HG02623 (cell line): ENCODE data around the gene DYRK1B.
"Not testable (repeated sequence)": the region's sequence is repeated elsewhere in the genome, so short reads cannot be mapped to it uniquely, and the experiment has no call there.

Experiments
- ATAC-seq: cut with Tn5 transposase; IDR thresholded peaks from one replicate; pipeline ENCODE4 v1.9.1; 2021; ENCODE audit warnings: moderate library complexity; ENCODE audit not compliant: unreplicated experiment

The DYRK1B gene

GRCh38 chr19:39814111-39814510 lies 19.9 kb downstream of the DYRK1B start:
- ATAC-seq = not testable (repeated sequence)

- ATAC-seq = no peak
Observed at GRCh38 chr19:39813264-39813993, 20.5 kb downstream of the DYRK1B start.

DNA sequence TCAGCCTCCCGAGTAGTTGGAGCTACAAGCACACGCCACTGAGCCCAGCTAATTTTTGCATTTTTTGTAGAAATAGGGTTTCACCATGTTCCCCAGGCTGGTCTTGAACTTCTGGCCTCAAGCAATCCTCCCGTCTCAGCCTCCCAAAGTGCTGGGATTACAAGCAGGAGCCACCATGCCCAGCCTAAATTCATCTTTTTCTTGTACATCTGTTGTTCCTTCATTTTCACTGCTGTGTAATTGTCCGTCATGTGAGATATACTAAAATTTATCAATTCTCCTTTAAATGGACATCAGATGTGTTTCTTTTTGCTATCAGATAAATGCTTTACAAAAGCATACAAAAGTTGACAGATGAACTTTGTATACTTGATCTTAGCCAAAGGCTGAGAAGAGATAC lies 22.9 kb downstream of the DYRK1B start:
- ATAC-seq = no peak

DNA sequence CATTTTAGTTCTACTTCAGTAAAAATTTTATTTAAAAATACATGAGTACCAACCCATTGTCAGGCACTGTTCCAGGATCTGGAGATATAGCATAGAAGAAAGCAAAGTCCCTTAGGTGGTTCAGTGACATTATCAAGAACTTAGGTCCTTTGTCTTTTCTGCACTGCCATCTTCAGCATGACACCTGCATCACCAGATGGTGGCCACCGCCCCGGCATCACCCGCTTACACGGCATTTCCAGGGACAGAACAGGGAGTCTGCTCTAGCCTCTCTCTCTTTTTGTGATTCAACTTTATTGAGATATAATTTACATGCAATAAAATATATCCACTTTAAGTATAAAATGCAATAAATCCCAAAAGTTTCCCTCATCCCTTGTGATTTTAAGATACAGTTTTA lies 23.5 kb downstream of the DYRK1B start:
- ATAC-seq = no peak

- no peak for ATAC-seq
Observed at GRCh38 chr19:39809368-39809767, 24.6 kb downstream of the DYRK1B start.

GRCh38 chr19:39808688-39809087 lies 25.3 kb downstream of the DYRK1B start:
- ATAC-seq = not testable (repeated sequence)

DNA sequence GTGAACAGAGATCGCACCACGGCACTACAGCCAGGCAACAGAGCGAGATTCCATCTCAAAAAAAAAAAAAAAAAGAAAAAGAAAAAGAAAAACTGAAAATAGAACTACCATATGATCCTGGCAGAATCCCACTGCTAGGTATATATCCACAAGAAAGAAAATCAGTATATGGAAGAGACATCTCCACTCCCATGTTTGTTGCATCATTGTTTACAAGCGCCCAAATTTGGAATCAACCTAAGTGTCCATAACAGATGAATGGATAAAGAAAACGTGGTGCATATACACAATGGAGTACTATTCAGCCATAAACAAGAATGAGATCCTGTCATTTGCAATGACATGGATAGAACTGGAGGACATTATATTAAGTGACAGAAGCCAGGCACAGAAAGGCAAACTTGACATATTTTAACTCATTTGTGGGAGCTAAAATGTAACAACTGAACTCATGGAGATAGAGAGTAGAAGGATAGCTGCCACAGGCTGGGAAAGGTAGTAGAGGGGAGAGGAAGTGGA lies 26.1 kb downstream of the DYRK1B start:
- ATAC-seq = no peak

DNA sequence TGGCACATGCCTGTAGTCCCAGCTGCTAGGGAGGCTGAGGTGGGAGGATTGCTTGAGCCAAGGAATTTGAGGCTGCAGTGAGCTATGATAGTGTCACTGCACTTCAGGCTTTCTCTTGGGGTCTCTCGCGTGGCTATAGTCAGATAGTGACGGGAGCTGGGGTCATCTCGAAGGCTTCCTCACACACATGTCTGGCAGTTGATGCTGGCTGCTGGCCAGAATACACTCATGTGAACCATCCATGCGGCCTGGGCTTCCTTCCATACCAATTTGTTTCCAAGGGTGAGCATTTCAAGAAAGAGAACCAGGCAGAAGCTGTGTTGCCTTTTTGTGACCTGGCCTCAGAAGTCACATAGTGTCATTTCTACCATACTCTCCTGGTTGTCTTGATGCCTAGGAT lies 28.9 kb downstream of the DYRK1B start:
- ATAC-seq = no peak

DNA sequence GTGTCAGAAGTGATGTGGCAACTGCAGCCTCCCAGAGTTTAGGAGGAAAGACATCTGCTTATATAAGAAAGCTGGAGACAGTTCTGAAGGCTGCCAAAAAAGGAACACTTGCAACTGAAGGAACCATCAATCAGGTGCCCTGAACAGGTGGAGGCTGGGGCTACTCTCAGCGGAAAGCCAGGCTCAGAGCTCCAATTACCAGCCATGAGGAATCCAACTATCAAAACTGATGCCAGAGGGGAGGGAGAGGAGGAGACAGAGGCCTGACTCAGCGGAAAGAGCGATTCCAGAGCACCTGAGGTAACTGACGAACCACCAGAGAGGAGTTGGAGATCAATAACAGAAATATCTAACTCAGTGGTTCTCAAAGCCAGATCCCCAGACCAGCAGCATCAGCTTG lies 31.0 kb downstream of the DYRK1B start:
- no peak for ATAC-seq

DNA sequence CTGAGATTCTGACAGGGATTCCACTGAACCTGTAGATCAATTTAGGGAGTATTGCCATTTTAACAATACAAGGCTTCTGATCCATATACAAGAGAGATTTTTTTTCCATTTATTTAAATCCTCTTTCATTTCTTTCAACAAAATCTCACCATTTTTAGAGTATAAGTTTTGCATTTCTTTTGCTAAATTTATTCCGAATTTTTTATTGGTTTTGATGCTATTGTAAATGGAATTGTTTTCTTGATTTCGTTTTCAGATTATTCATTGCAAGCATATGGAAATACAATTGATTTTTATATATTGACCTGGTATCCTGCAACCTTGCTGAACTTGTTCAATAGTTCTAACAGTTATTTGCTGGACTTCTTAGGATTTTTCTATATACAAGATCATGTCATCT lies 36.9 kb downstream of the DYRK1B start:
- ATAC-seq = no peak

- no peak for ATAC-seq
Observed at GRCh38 chr19:39796000-39796498, 37.9 kb downstream of the DYRK1B start.

DNA sequence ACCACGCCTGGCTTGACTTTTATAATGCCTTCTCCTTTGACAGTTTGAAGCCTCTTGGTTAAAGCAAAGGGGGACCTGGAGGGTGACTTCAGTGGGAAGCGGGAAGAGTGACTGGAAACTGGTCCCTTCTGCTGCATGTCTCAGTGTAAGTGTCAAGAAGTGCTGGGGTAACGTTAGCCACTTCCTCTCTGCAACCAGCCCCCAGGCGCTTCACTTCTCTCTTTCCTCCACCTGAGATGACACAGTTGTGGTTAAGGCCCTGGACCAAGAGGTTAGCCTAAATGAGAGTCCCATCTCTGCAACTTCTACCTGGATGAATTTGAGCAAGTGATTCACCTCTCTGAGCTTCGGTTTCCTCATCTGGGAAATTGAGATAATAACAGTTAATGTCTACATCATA lies 39.0 kb downstream of the DYRK1B start:
- no peak for ATAC-seq

- peak; percentile 57 for ATAC-seq
Observed at GRCh38 chr19:39792999-39793546, 40.9 kb downstream of the DYRK1B start.

DNA sequence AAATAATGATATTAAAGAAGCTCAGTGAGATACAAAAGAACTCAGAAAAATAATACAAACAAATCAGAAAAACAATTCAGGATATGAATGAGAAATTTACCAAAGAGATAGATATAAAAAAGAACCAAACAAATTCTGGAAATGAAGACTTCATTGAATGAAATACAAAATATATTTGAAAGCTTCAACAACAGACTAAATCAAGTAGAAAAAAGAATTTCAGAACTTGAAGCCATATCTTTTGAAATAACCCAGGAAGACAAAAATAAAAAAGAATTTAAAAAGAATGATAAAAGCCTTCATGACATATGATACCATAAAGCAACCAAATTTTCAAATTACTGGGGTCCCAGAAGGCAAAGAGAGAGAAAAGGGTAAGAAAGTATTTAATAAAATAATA lies 45.7 kb downstream of the DYRK1B start:
- no peak for ATAC-seq

DNA sequence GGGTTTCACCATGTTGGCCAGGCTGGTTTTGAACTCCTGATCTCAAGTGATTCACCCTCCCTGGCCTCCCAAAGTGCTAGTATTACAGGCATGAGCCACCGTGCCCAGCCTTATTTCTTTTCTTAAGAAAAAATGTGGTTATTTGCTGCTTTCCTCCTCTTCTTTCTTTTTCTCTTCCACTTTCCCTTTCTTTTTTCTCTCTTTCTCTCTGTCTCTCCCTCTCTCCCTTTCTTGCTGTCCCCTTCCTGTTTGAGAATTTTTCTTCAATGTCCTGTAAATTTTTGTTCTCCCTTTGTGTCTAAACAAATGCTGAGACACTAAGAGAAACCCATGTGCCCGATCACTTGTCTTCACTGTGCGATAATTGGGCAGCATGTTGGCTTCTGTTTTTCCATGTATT lies 53.1 kb downstream of the DYRK1B start:
- no peak for ATAC-seq

- ATAC-seq = no peak
Observed at GRCh38 chr19:39778763-39779162, 55.2 kb downstream of the DYRK1B start, which contains the start of gene LEUTX. TSS of gene LEUTX (plus strand) at chr19:39778854. CDS start at chr19:39778921, 67 bp downstream.
